HL-60/S4 (cell line): ENCODE results near the gene SELENOS.

Experiments
- in situ Hi-C: fragments of 300-500 bp; cut with MboI; formaldehyde crosslinking; loops from 2 replicates; pipeline ENCODE4 v1.14.3; 2022; ENCODE audit warnings: low sequenced_read_pairs

SELENOS gene

DNA sequence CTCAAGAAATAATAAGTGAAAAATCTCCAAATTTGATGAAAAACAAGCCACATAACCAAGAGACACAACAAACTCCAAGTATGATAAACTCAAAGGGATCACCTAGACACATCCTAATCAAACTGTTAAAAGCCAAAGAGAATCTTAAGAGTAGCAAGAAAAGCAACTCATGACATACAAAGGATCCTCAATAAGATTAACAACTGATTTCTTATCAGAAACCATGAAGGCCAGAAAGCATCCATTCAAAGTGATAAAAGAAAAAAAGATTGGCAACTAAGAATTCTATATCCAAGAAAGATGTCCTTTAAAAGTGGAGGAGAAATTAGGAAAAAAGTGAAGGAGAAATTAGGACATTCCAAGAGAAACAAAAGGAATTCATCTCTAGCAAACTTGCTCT lies 49.0 kb downstream of the SELENOS start:
- in situ Hi-C loops: no loop called here

DNA sequence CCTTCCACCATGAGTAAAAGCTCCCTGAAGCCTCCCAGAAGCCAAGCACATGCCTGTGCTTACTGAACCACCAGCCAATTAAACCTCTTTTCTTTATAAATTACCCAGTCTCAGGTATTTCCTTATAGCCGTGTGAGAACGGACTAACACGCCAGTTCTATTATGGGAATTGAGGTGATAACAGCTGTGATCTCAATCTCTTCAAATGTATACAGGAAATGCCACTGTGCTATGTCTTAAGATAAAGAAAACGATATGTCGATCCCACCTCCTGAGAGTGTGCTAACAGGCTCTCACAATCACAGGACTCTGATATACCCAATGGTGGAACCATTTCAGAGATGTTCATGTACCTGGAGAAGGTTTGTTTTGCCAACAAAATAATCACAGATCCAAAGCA lies 51.6 kb downstream of the SELENOS start:
- in situ Hi-C loops: no loop called here
